CD14-positive monocyte (primary cell): ENCODE measurements around the gene SPEN. TPM values are rescaled to one million over a fixed set of nuclear protein-coding genes. Genes with fewer than 3 reads are reported as not detected.

Experiments
- DNase-seq, 3 donors: peaks; one replicate each; pipeline ENCODE4 v3.0.0-alpha.2; 2011 to 2022
- H2AFZ ChIP-seq: 2 replicates; pipeline ENCODE4 v1.6.0; 2012; ENCODE audit warnings: mild to moderate bottlenecking, low read depth, low read length, inconsistent platforms; ENCODE audit not compliant: insufficient read depth, poor library complexity, severe bottlenecking
- H3K27ac ChIP-seq, 2 donors: 1 replicate in 1 of 2; 2 replicates in 1 of 2; pipeline ENCODE4 v1.5.1; 2012 to 2013; ENCODE audit warnings: low read length in 2 of 2, control low read depth in 1 of 2, inconsistent platforms in 1 of 2, low read depth in 1 of 2, mild to moderate bottlenecking in 1 of 2
- H3K27me3 ChIP-seq, 2 donors: one replicate each; pipeline versions ENCODE4 v1.6.0 to v1.6.1; 2011 to 2013; ENCODE audit warnings: low read length in 2 of 2; ENCODE audit not compliant: control insufficient read depth in 2 of 2, insufficient read depth in 2 of 2
- H3K36me3 ChIP-seq, 2 donors: replicated peaks in 1 of 2; 1 replicate in 1 of 2; 2 replicates in 1 of 2; pipeline versions ENCODE4 v1.5.1 to v1.6.1; 2012 to 2013; ENCODE audit warnings: low read length in 2 of 2, control low read depth in 1 of 2, inconsistent platforms in 1 of 2, mild to moderate bottlenecking in 1 of 2; ENCODE audit not compliant: insufficient read depth in 2 of 2, control insufficient read depth in 1 of 2
- H3K4me1 ChIP-seq, 2 donors: 1 replicate in 1 of 2; 2 replicates in 1 of 2; pipeline versions ENCODE4 v1.5.1 to v1.6.1; 2012 to 2013; ENCODE audit warnings: low read length in 2 of 2, control low read depth in 1 of 2, inconsistent platforms in 1 of 2, mild to moderate bottlenecking in 1 of 2, moderate library complexity in 1 of 2; ENCODE audit not compliant: insufficient read depth in 2 of 2, control insufficient read depth in 1 of 2
- H3K4me2 ChIP-seq: replicated peaks from 2 replicates; pipeline ENCODE3; 2012; ENCODE audit warnings: low read length, moderate library complexity, mild to moderate bottlenecking; ENCODE audit not compliant: poor library complexity, severe bottlenecking; ENCODE audit errors: extremely low read depth
- H3K4me3 ChIP-seq, 3 experiments: fragments of 200-600 bp in 1 of 3; sonication (generic) in 1 of 3; replicated peaks in 1 of 3; 1 replicate in 2 of 3; 2 replicates in 1 of 3; pipeline ENCODE4 v1.5.1; 2011 to 2013; ENCODE audit warnings: low read length in 3 of 3, mild to moderate bottlenecking in 3 of 3, control low read depth in 2 of 3, low read depth in 2 of 3, inconsistent platforms in 1 of 3, moderate library complexity in 1 of 3
- H3K79me2 ChIP-seq: 2 replicates; pipeline ENCODE4 v1.6.0; 2012; ENCODE audit warnings: mild to moderate bottlenecking, control low read depth, inconsistent platforms, low read length, moderate library complexity; ENCODE audit not compliant: insufficient read depth
- H3K9ac ChIP-seq: 2 replicates; pipeline ENCODE4 v1.6.0; 2017; ENCODE audit warnings: low read length, mild to moderate bottlenecking; ENCODE audit not compliant: insufficient read depth, poor library complexity, severe bottlenecking
- H3K9me3 ChIP-seq, 2 donors: replicated peaks in 1 of 2; 1 replicate in 1 of 2; 2 replicates in 1 of 2; pipeline versions ENCODE4 v1.5.1 to v1.6.1; 2012 to 2013; ENCODE audit warnings: low read length in 2 of 2, control low read depth in 1 of 2; ENCODE audit not compliant: control insufficient read depth in 1 of 2, insufficient read depth in 1 of 2
- H4K20me1 ChIP-seq: 2 replicates; pipeline ENCODE4 v1.6.0; 2012; ENCODE audit warnings: mild to moderate bottlenecking, low read length, control low read depth, moderate library complexity; ENCODE audit not compliant: insufficient read depth
- H3K27ac Mint-ChIP-seq, 7 donors: one replicate each; pipeline ENCODE4 v1.8.0; 2020; ENCODE audit warnings: mild to moderate bottlenecking in 7 of 7, mixed read lengths in 7 of 7, moderate library complexity in 6 of 7, inconsistent platforms in 2 of 7
- H3K27me3 Mint-ChIP-seq, 3 donors: one replicate each; pipeline ENCODE4 v1.8.0; 2021 to 2022; ENCODE audit warnings: low read depth in 3 of 3, mild to moderate bottlenecking in 3 of 3, mixed read lengths in 3 of 3, moderate library complexity in 3 of 3, inconsistent platforms in 1 of 3
- H3K36me3 Mint-ChIP-seq, 2 donors: one replicate each; pipeline ENCODE4 v1.8.0; 2020; ENCODE audit warnings: mixed read lengths in 2 of 2, inconsistent platforms in 1 of 2, mild to moderate bottlenecking in 1 of 2
- H3K4me1 Mint-ChIP-seq: one replicate; pipeline ENCODE4 v1.8.0; 2020; ENCODE audit warnings: mild to moderate bottlenecking, mixed read lengths
- H3K4me3 Mint-ChIP-seq, 2 donors: one replicate each; pipeline ENCODE4 v1.8.0; 2020; ENCODE audit warnings: mild to moderate bottlenecking in 2 of 2, mixed read lengths in 2 of 2, moderate library complexity in 1 of 2
- H3K9me3 Mint-ChIP-seq, 7 donors: one replicate each; pipeline ENCODE4 v1.8.0; 2020 to 2022; ENCODE audit warnings: mixed read lengths in 7 of 7, mild to moderate bottlenecking in 6 of 7, moderate library complexity in 6 of 7, inconsistent platforms in 2 of 7
- CTCF ChIP-seq: fragments of 200-600 bp; IDR thresholded peaks from one replicate; pipeline ENCODE4 v1.8.0; 2022; ENCODE audit warnings: antibody characterized with exemption, mild to moderate bottlenecking
- WGBS: methylation state at CpG from one replicate; pipeline ENCODE4 v1.1.5; 2013; ENCODE audit warnings: missing lambda C conversion rate; ENCODE audit not compliant: insufficient coverage; 5-methylcytosine and 5-hydroxymethylcytosine counted together
- intact Hi-C, 2 donors: fragments of 100-400 bp; cut with micrococcal nuclease; formaldehyde crosslinking; loops; one replicate each; pipeline versions ENCODE4 v1.15.0 to v1.15.1; 2023
- polyA plus RNA-seq, 3 donors: library from polyadenylated mRNA; depleted of rRNA in 1 of 3; unstranded in 2 of 3; stranded (reverse) in 1 of 3; fragments of 300-500 nt in 2 of 3; fragments of >200 nt in 1 of 3; fragmentation: Illumina TruSeq in 2 of 3; gene quantifications; 1 replicate in 2 of 3; 2 replicates in 1 of 3; pipeline ENCODE4 v1.2.3, GENCODE V29; 2012 to 2021

The SPEN gene
- polyA plus RNA-seq, 3 donors = 3.1 to 30.9 (median 6.1) TPM

- Histone ChIP-seq H3K27ac (peak overlapping the region; percentile 9 to 68), H3K9ac (no peak overlapping the region), H3K9me3 (no peaks in the 10 kb centered on the region), H3K27me3 (no peaks in the 10 kb centered on the region), H2AFZ (no peak overlapping the region), H3K4me1 (no peaks in the 10 kb centered on the region), H3K4me3 (no peak overlapping the region), H3K79me2 (peaks cover 4% of the 10 kb centered on the region), H3K4me2 (no peak overlapping the region), H3K36me3 (peaks cover 95 to 100% of the 10 kb centered on the region in 2 donors), H4K20me1 (peaks cover 97% of the 10 kb centered on the region)
- Mint-ChIP-seq H3K27ac (peak overlapping the region; percentile 46 to 94 (median 87)), H3K27me3 (peaks cover 0 to 4% (median 1%) of the 10 kb centered on the region in 3 donors), H3K4me3 (no peak overlapping the region), H3K4me1 (peaks cover 4% of the 10 kb centered on the region), H3K9me3 (no peaks in the 10 kb centered on the region), H3K36me3 (peaks cover 87 to 100% of the 10 kb centered on the region in 2 donors)
- no peak for DNase-seq
- whole genome bisulfite sequencing = 93% methylated on average over 7 of the region's 7 CpGs
- intact Hi-C loops = loop anchor here (5.0 kb wide), 2 partner anchors 40 to 55 kb away; partner anchors contain the start of gene ZBTB17 (in 1 of the 2)
- TF ChIP-seq CTCF = no peak
These were observed 89.6 kb downstream of the SPEN start for GRCh38 chr1:15937146-15937545.

- Mint-ChIP-seq H3K4me1 (peaks cover 4% of the 10 kb centered on the region), H3K9me3 (no peaks in the 10 kb centered on the region), H3K36me3 (peaks cover 86 to 100% of the 10 kb centered on the region in 2 donors), H3K27ac (peak overlapping the region; percentile 69 to 94 (median 87)), H3K27me3 (peaks cover 0 to 4% (median 1%) of the 10 kb centered on the region in 3 donors), H3K4me3 (no peak overlapping the region)
- 67% methylated on average over 12 of the region's 14 CpGs for WGBS
- no peaks in the 10 kb centered on the region for H3K79me2 ChIP-seq
- H3K27me3 ChIP-seq = no peaks in the 10 kb centered on the region
- H3K27ac ChIP-seq = peak overlapping the region; percentile 9 to 68
- H2AFZ ChIP-seq = no peak overlapping the region
- intact Hi-C loops = loop anchor here (5.0 kb wide), 2 partner anchors 40 to 55 kb away; partner anchors contain the start of gene ZBTB17 (in 1 of the 2)
- H3K36me3 ChIP-seq = peaks cover 95 to 100% of the 10 kb centered on the region in 2 donors
- TF ChIP-seq CTCF = peak; percentile 22
- DNase-seq = peak; percentile 36 to 63 (median 45)
- no peak overlapping the region for H3K4me2 ChIP-seq
- no peak overlapping the region for H3K9ac ChIP-seq
- H3K9me3 ChIP-seq = no peaks in the 10 kb centered on the region
- peaks cover 97% of the 10 kb centered on the region for H4K20me1 ChIP-seq
- H3K4me3 ChIP-seq = no peak overlapping the region
- no peaks in the 10 kb centered on the region for H3K4me1 ChIP-seq
These were observed 90.2 kb downstream of the SPEN start for GRCh38 chr1:15937706-15938168.
